ENCODE data around the gene CERS2.

GRCh38 chr1:151006327-151007052 lies 31.9 kb upstream of the CERS2 start, which contains the start of gene MINDY1:
- TF ChIP-seq CTCF (IDR thresholded peaks at IDR 0.05; ENCODE audit: insufficient read depth, low read depth, low read length) (peak; percentile 47), EZH2 (IDR thresholded peaks at IDR 0.05; ENCODE audit: insufficient read depth, low read length) (no peak)

Data from astrocyte (in vitro differentiated cells and primary cell).